PC-9 (cell line): ENCODE data around the gene ETFA. TPM values are rescaled to one million over a fixed set of nuclear protein-coding genes. Genes with fewer than 3 reads are reported as not detected.

Experiments used
- BruUV-seq: library from RNA; stranded (reverse); fragments of 400-500 nt; replicated peaks from 2 replicates; lab custom pipeline; 2021; lab: Mats Ljungman, UMichigan
- CTCF ChIA-PET: fragments of 300-600 bp; sonication (Branson Sonifier 250); formaldehyde crosslinking; loops from one replicate; lab custom pipeline; 2022; ENCODE audit warnings: antibody characterized with exemption; lab: Charles Lee
- POLR2A ChIA-PET: fragments of 300-600 bp; sonication (Branson Sonifier 250); formaldehyde crosslinking; loops from one replicate; lab custom pipeline; 2022; ENCODE audit warnings: antibody characterized with exemption; ENCODE audit not compliant: unreplicated experiment; lab: Charles Lee
- DNase-seq, 2 experiments: peaks; one replicate each; pipeline versions ENCODE4 v3.0.0 to v3.0.0-alpha.2; 2015 to 2022; ENCODE audit warnings: mixed read lengths in 1 of 2
- H2AFZ ChIP-seq: fragments of 200-600 bp; sonication (generic); 2 replicates; pipeline ENCODE4 v1.8.1; 2017; ENCODE audit warnings: antibody characterized with exemption
- H3F3A ChIP-seq: fragments of 200-600 bp; sonication (generic); 2 replicates; pipeline ENCODE4 v1.8.1; 2017; ENCODE audit warnings: antibody characterized with exemption, mild to moderate bottlenecking, low read depth; ENCODE audit not compliant: insufficient read depth
- H3K27ac ChIP-seq: fragments of 200-600 bp; sonication (generic); 2 replicates; pipeline ENCODE4 v1.6.1; 2016; ENCODE audit warnings: mixed run types
- H3K27me3 ChIP-seq: fragments of 200-600 bp; sonication (generic); 2 replicates; pipeline ENCODE4 v1.6.1; 2016; ENCODE audit warnings: low read depth, mixed run types; ENCODE audit not compliant: insufficient read depth
- H3K36me3 ChIP-seq: fragments of 200-600 bp; sonication (generic); 2 replicates; pipeline ENCODE4 v1.6.1; 2016; ENCODE audit warnings: low read depth, mixed run types
- H3K4me1 ChIP-seq: fragments of 200-600 bp; sonication (generic); replicated peaks from 2 replicates; pipeline ENCODE4 v1.6.1; 2016; ENCODE audit warnings: mixed run types; ENCODE audit not compliant: insufficient read depth
- H3K4me2 ChIP-seq: fragments of 200-600 bp; sonication (generic); 2 replicates; pipeline ENCODE4 v1.6.1; 2017; ENCODE audit warnings: mixed run types
- H3K4me3 ChIP-seq: fragments of 200-600 bp; sonication (generic); 2 replicates; pipeline ENCODE4 v1.6.1; 2016; ENCODE audit warnings: mixed run types
- H3K79me2 ChIP-seq: fragments of 200-600 bp; sonication (generic); 2 replicates; pipeline ENCODE4 v1.6.1; 2017; ENCODE audit warnings: low read depth, mixed run types
- H3K9me2 ChIP-seq: fragments of 200-600 bp; sonication (generic); 2 replicates; pipeline ENCODE4 v1.8.1; 2017; ENCODE audit warnings: mild to moderate bottlenecking; ENCODE audit not compliant: insufficient read depth
- H3K9me3 ChIP-seq: fragments of 200-600 bp; sonication (generic); 2 replicates; pipeline ENCODE4 v1.8.1; 2016; ENCODE audit warnings: low read depth; ENCODE audit not compliant: insufficient read depth
- H4K20me1 ChIP-seq: fragments of 200-600 bp; sonication (generic); 2 replicates; pipeline ENCODE4 v1.8.1; 2017; ENCODE audit not compliant: insufficient read depth
- EZH2 ChIP-seq: fragments of 200-600 bp; sonication (generic); IDR thresholded peaks from 2 replicates; pipeline ENCODE4 v1.8.0; 2017; ENCODE audit warnings: antibody characterized with exemption, low read depth
- intact Hi-C: fragments of 100-400 bp; cut with micrococcal nuclease; formaldehyde crosslinking; loops from one replicate; pipeline ENCODE4 v1.10.0; 2022; ENCODE audit not compliant: unreplicated experiment
- total RNA-seq: library from RNA; stranded (reverse); gene quantifications from 2 replicates; pipeline ENCODE4 v1.2.3, GENCODE V29; 2021
- TF ChIP-seq, protein P1 (sequence below): fragments of 200-600 bp; sonication (generic); conservative IDR thresholded peaks from 2 replicates; pipeline ENCODE4 v1.6.1; 2017; ENCODE audit warnings: mixed run types, antibody characterized with exemption, mild to moderate bottlenecking, moderate library complexity

The ETFA gene
- total RNA-seq, 1 experiment from 2014 or later, result 187 TPM

DNA sequence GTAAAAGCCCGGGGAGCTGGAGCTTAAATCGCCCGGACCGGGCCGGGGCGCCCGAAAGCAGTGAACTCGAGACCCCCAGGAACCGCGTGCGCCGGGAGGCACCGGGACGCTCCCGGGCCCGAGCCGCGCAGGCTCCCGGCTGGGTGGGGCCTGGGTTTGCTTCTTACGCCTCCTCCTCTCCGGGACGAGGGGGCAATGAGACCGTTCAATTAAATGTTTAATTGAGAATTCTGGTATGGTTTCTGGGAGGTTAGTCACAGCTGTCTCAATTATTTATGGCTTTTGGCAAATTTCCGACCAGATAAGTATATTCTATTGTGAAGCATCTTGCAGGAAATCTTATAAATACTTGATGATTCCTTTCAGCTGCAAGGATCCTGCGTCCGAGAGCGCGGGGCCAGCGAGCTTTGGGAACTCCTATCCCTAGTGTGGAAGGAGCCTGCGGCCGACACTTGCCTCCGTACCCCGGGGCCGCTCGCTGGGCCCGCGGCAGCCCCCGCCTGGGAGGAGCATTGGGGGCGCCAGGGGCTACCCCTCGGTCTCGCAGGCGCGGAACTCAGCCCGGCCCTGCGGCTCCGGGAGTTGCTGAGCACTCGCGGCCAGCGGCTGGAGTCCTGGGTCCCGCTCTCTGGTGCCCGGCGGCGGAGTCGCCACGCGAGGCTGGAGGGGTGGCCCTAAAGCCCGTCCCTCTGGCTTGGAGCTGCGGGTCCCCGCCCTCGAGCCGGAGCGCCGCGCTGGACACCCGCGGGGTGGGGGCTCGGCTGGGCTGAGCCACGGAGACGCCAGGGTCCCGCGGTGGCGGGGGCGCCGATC is 35.6 kb upstream of the ETFA start:
- Histone ChIP-seq H3K36me3 (no peaks in the 10 kb centered on the region), H3F3A (peaks cover 28% of the 10 kb centered on the region; the same call in 1 of the 2 replicates), H3K9me2 (no peaks in the 10 kb centered on the region), H2AFZ (peak overlapping the region; percentile 98), H3K4me2 (peak overlapping the region; percentile 92), H3K27ac (no peak overlapping the region), H3K4me3 (peak overlapping the region; percentile 67), H3K27me3 (no peaks in the 10 kb centered on the region), H3K9me3 (no peaks in the 10 kb centered on the region), H4K20me1 (no peaks in the 10 kb centered on the region), H3K79me2 (no peaks in the 10 kb centered on the region), H3K4me1 (peaks cover 32% of the 10 kb centered on the region)
- BruUV-seq, result no TSS peak
- no peak for DNase-seq
- CTCF ChIA-PET, result no interaction called here
- POLR2A ChIA-PET, result no interaction called here
- TF ChIP-seq, protein P1, sequence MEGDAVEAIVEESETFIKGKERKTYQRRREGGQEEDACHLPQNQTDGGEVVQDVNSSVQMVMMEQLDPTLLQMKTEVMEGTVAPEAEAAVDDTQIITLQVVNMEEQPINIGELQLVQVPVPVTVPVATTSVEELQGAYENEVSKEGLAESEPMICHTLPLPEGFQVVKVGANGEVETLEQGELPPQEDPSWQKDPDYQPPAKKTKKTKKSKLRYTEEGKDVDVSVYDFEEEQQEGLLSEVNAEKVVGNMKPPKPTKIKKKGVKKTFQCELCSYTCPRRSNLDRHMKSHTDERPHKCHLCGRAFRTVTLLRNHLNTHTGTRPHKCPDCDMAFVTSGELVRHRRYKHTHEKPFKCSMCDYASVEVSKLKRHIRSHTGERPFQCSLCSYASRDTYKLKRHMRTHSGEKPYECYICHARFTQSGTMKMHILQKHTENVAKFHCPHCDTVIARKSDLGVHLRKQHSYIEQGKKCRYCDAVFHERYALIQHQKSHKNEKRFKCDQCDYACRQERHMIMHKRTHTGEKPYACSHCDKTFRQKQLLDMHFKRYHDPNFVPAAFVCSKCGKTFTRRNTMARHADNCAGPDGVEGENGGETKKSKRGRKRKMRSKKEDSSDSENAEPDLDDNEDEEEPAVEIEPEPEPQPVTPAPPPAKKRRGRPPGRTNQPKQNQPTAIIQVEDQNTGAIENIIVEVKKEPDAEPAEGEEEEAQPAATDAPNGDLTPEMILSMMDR, result no peak
- no peak for TF ChIP-seq EZH2
- intact Hi-C loops, result loop anchor here (5.0 kb wide), 1 partner anchor 35 kb away; the partner anchor contains the start of gene ETFA

DNA sequence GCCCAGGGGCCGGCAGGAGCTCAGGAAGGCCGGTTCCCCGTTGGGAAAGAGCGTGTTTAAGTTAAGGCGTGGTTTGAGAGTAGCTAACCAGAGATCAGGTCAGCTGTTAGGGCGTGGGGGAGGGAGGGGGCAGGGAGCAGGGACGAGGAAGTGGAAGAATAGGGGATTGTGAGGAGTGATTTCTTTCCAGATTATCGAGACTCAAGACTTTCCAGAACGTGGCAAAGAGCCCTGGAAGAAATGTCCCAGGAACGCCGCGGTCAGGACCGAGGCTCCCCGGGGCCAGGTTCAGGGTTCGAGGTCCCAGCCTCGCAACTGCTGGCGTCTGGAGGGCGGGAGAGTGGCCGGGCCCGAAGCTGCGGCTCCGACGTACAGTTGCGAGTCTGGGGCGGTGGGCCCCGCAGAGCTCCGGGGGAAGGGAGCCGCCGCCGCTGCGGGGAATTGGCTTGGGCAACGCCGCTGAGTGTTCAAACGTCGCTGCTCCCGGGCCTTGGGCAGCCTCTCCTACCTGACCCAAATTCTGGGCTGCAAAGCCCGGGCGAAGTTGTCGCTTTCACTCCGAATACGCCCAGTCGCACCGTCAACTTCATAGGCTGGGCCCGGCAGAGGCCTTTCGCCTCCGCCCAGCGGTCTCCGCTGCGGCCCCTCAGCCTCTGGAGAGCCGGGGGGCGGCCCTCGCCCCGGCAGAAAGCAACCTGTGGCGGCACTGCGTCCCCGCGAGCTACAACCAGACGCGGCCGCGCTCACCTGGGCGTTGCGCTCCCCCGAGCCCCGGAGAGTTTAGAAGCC is 34.8 kb upstream of the ETFA start:
- intact Hi-C loops, result loop anchor here (5.0 kb wide), 1 partner anchor 34 kb away; the partner anchor contains the start of gene ETFA
- peak overlapping the region; percentile 67 for H3K4me3 ChIP-seq
- CTCF ChIA-PET, result interaction anchor here (0.6 to 0.7 kb wide), 2 partner anchors 16 to 102 kb away, joined by 4 read pairs; no protein-coding TSS in a partner anchor

More for the DNA sequence above, 34.8 kb upstream of the ETFA start:
- no peak overlapping the region for H3K27ac ChIP-seq
- POLR2A ChIA-PET, result interaction anchor here (0.5 kb wide), 2 partner anchors 33 to 699 kb away, joined by 3 to 4 read pairs; no protein-coding TSS in a partner anchor
- peak overlapping the region; percentile 92 for H3K4me2 ChIP-seq
- no peaks in the 10 kb centered on the region for H3K27me3 ChIP-seq
- no peaks in the 10 kb centered on the region for H3K79me2 ChIP-seq
- no peaks in the 10 kb centered on the region for H3K36me3 ChIP-seq
- H4K20me1 ChIP-seq, result no peaks in the 10 kb centered on the region
- no peak for TF ChIP-seq EZH2
- TF ChIP-seq, protein P1, result no peak
- H2AFZ ChIP-seq, result peak overlapping the region; percentile 98
- no peak for DNase-seq
- H3K4me1 ChIP-seq, result peaks cover 32% of the 10 kb centered on the region
- H3K9me3 ChIP-seq, result no peaks in the 10 kb centered on the region
- no TSS peak for BruUV-seq
- H3K9me2 ChIP-seq, result no peaks in the 10 kb centered on the region
- peaks cover 24% of the 10 kb centered on the region; the same call in 1 of the 2 replicates for H3F3A ChIP-seq
